HG03342 (cell line): ENCODE results near the gene ZMYM5.
"Not testable (repeated sequence)": the region's sequence is repeated elsewhere in the genome, so short reads cannot be mapped to it uniquely, and the experiment has no call there.

Experiments used
- ATAC-seq: cut with Tn5 transposase; IDR thresholded peaks from one replicate; pipeline ENCODE4 v1.9.1; 2021; ENCODE audit warnings: mild to moderate bottlenecking, moderate library complexity; ENCODE audit not compliant: unreplicated experiment

The ZMYM5 gene

GRCh38 chr13:19822673-19823072 lies 40.8 kb downstream of the ZMYM5 start:
- ATAC-seq, result no peak

- no peak for ATAC-seq
Measured at GRCh38 chr13:19818223-19818842, 45.1 kb downstream of the ZMYM5 start.

GRCh38 chr13:19817510-19818158 lies 45.8 kb downstream of the ZMYM5 start:
- no peak for ATAC-seq

- ATAC-seq, result no peak
Measured at GRCh38 chr13:19817106-19817505, 46.3 kb downstream of the ZMYM5 start.

- ATAC-seq, result not testable (repeated sequence)
Measured at GRCh38 chr13:19815842-19816241, 47.6 kb downstream of the ZMYM5 start.

GRCh38 chr13:19810996-19811881 lies 52.2 kb downstream of the ZMYM5 start:
- no peak for ATAC-seq

GRCh38 chr13:19810151-19810550 lies 53.3 kb downstream of the ZMYM5 start:
- ATAC-seq, result no peak

- no peak for ATAC-seq
Measured at GRCh38 chr13:19805765-19806164, 57.7 kb downstream of the ZMYM5 start.

- no peak for ATAC-seq
Measured at GRCh38 chr13:19795956-19796355, 67.5 kb downstream of the ZMYM5 start.

GRCh38 chr13:19794631-19795030 lies 68.8 kb downstream of the ZMYM5 start:
- ATAC-seq, result no peak

- ATAC-seq, result no peak
Measured at GRCh38 chr13:19791953-19792537, 71.4 kb downstream of the ZMYM5 start.

- peak; percentile 87 for ATAC-seq
Measured at GRCh38 chr13:19782727-19783682, 80.4 kb downstream of the ZMYM5 start, which contains the start of gene PSPC1. PSPC1 (minus strand) TSS chr13:19782945; CDS start chr13:19782757, 188 bp downstream.

GRCh38 chr13:19782049-19782726 lies 81.3 kb downstream of the ZMYM5 start:
- peak; percentile 50 for ATAC-seq

GRCh38 chr13:19781526-19781925 lies 81.9 kb downstream of the ZMYM5 start:
- ATAC-seq, result no peak

- not testable (repeated sequence) for ATAC-seq
Measured at GRCh38 chr13:19780753-19781418, 82.6 kb downstream of the ZMYM5 start.
